HepG2 (cell line): ENCODE results near the gene ERF. TPM values are rescaled to one million over a fixed set of nuclear protein-coding genes. Genes with fewer than 3 reads are reported as not detected.

Source experiments
- CENPT ChIP-seq: sonication (generic); formaldehyde crosslinking; IDR thresholded peaks from 2 replicates; pipeline ENCODE4 v1.8.0; 2022; ENCODE audit warnings: low read depth, mild to moderate bottlenecking, moderate library complexity, missing genetic modification reagents
- DBP ChIP-seq: sonication (generic); formaldehyde crosslinking; IDR thresholded peaks from 2 replicates; pipeline ENCODE4 v1.4.0; 2020; ENCODE audit warnings: missing genetic modification reagents; ENCODE audit errors: not compliant biosample characterization
- EZH2 ChIP-seq: conservative IDR thresholded peaks from 2 replicates; pipeline ENCODE4 v1.6.1; 2012; ENCODE audit warnings: mild to moderate bottlenecking, low read depth, low read length, moderate library complexity
- GABPA ChIP-seq, 2 experiments: IDR thresholded peaks; 2 replicates each; pipeline ENCODE4 v1.6.1; 2011 to 2016; ENCODE audit warnings: low read depth in 2 of 2, low read length in 1 of 2, missing biosample characterization in 1 of 2, missing genetic modification characterization in 1 of 2
- GFI1 ChIP-seq: sonication (generic); formaldehyde crosslinking; IDR thresholded peaks from 2 replicates; pipeline ENCODE4 v1.5.0; 2020; ENCODE audit warnings: missing genetic modification reagents, mild to moderate bottlenecking, borderline replicate concordance
- HNF4G ChIP-seq, 2 experiments: sonication (generic) in 1 of 2; formaldehyde crosslinking in 1 of 2; IDR thresholded peaks; 2 replicates each; pipeline versions ENCODE4 v1.4.0 to v1.6.1; 2011 to 2020; ENCODE audit warnings: borderline replicate concordance in 2 of 2, low read depth in 2 of 2, mild to moderate bottlenecking in 2 of 2, low read length in 1 of 2, missing genetic modification reagents in 1 of 2, moderate library complexity in 1 of 2
- MAFK ChIP-seq, 2 experiments: IDR thresholded peaks in 1 of 2; conservative IDR thresholded peaks in 1 of 2; 2 replicates each; pipeline ENCODE4 v1.6.1; 2011; ENCODE audit warnings: improper control_type of control experiment in 2 of 2, low read length in 2 of 2
- MED1 ChIP-seq: sonication (generic); formaldehyde crosslinking; IDR thresholded peaks from 2 replicates; pipeline ENCODE4 v1.4.0; 2020; ENCODE audit warnings: missing genetic modification reagents
- NFIB ChIP-seq: sonication (generic); formaldehyde crosslinking; IDR thresholded peaks from 2 replicates; pipeline ENCODE4 v1.9.0; 2021; ENCODE audit warnings: missing genetic modification reagents, mild to moderate bottlenecking, borderline replicate concordance
- PTBP1 ChIP-seq: fragments of 200-400 bp; formaldehyde crosslinking; IDR thresholded peaks from 2 replicates; pipeline ENCODE4 v1.6.1; 2018; ENCODE audit warnings: low read length, low read depth; ENCODE audit not compliant: poor library complexity, severe bottlenecking
- SIN3A ChIP-seq: IDR thresholded peaks from 2 replicates; pipeline ENCODE4 v1.6.1; 2011; ENCODE audit warnings: low read depth, mild to moderate bottlenecking, control low read depth, low read length, borderline replicate concordance
- SP2 ChIP-seq: sonication (generic); formaldehyde crosslinking; IDR thresholded peaks from 2 replicates; pipeline ENCODE4 v1.5.1; 2020; ENCODE audit warnings: mild to moderate bottlenecking, missing genetic modification reagents
- USF2 ChIP-seq, 2 experiments: sonication (generic) in 1 of 2; formaldehyde crosslinking in 1 of 2; IDR thresholded peaks; 2 replicates each; pipeline versions ENCODE4 v1.5.1 to v1.6.1; 2011 to 2020; ENCODE audit warnings: borderline replicate concordance in 1 of 2, low read depth in 1 of 2, low read length in 1 of 2, mild to moderate bottlenecking in 1 of 2, missing genetic modification reagents in 1 of 2, moderate library complexity in 1 of 2
- ZBTB49 ChIP-seq: sonication (generic); formaldehyde crosslinking; IDR thresholded peaks from 2 replicates; pipeline ENCODE4 v1.4.0; 2020; ENCODE audit warnings: missing genetic modification reagents, borderline replicate concordance
- ZNF12 ChIP-seq: sonication (generic); formaldehyde crosslinking; IDR thresholded peaks from 2 replicates; pipeline ENCODE4 v1.5.0; 2020; ENCODE audit warnings: missing genetic modification reagents
- ZNF260 ChIP-seq: sonication (generic); formaldehyde crosslinking; IDR thresholded peaks from 2 replicates; pipeline ENCODE4 v1.4.0; 2020; ENCODE audit warnings: missing genetic modification reagents, low read depth, mild to moderate bottlenecking, borderline replicate concordance
- ZNF264 ChIP-seq: sonication (generic); formaldehyde crosslinking; IDR thresholded peaks from 2 replicates; pipeline ENCODE4 v1.4.0; 2020; ENCODE audit warnings: missing genetic modification reagents
- ZNF446 ChIP-seq: sonication (generic); formaldehyde crosslinking; IDR thresholded peaks from 2 replicates; pipeline ENCODE4 v1.5.0; 2020; ENCODE audit warnings: mild to moderate bottlenecking, missing genetic modification reagents
- polyA plus RNA-seq, 8 experiments: library from polyadenylated mRNA; depleted of rRNA in 3 of 8; stranded (reverse) in 7 of 8; unstranded in 1 of 8; fragments of >200 nt; fragmentation: Illumina TruSeq in 4 of 8; extraction: Trizol in 4 of 8; gene quantifications; 2 replicates each; pipeline versions ENCODE4 v1.2.1 to v1.2.3, GENCODE V29; 2011 to 2016; ENCODE audit warnings: low read depth in 4 of 8, missing spikeins in 1 of 8, mixed read lengths in 1 of 8; ENCODE audit not compliant: insufficient read depth in 1 of 8
- total RNA-seq, 5 experiments: library from RNA; depleted of rRNA; stranded (reverse); fragments of >200 nt; fragmentation: Illumina TruSeq; extraction: Trizol; gene quantifications; 2 replicates each; pipeline ENCODE4 v1.2.3, GENCODE V29; 2016; ENCODE audit warnings: low read depth in 1 of 5
- TF ChIP-seq, protein P1 (sequence below): sonication (generic); formaldehyde crosslinking; IDR thresholded peaks from 2 replicates; pipeline ENCODE4; 2020; ENCODE audit warnings: missing genetic modification reagents, mild to moderate bottlenecking, borderline replicate concordance

The ERF gene
- total and polyA plus RNA-seq, 2 of the 13 experiments (the other 11 are each of a cell fraction or from before 2014, with no cell fraction given): 67.1 to 69.9 TPM

- no peak for TF ChIP-seq USF2 (IDR thresholded peaks at IDR 0.05; ENCODE audit: low read depth, low read length)
- no peak for TF ChIP-seq USF2 (CRISPR knock-in tag; IDR thresholded peaks at IDR 0.05; ENCODE audit: borderline replicate concordance)
- TF ChIP-seq, protein P1, sequence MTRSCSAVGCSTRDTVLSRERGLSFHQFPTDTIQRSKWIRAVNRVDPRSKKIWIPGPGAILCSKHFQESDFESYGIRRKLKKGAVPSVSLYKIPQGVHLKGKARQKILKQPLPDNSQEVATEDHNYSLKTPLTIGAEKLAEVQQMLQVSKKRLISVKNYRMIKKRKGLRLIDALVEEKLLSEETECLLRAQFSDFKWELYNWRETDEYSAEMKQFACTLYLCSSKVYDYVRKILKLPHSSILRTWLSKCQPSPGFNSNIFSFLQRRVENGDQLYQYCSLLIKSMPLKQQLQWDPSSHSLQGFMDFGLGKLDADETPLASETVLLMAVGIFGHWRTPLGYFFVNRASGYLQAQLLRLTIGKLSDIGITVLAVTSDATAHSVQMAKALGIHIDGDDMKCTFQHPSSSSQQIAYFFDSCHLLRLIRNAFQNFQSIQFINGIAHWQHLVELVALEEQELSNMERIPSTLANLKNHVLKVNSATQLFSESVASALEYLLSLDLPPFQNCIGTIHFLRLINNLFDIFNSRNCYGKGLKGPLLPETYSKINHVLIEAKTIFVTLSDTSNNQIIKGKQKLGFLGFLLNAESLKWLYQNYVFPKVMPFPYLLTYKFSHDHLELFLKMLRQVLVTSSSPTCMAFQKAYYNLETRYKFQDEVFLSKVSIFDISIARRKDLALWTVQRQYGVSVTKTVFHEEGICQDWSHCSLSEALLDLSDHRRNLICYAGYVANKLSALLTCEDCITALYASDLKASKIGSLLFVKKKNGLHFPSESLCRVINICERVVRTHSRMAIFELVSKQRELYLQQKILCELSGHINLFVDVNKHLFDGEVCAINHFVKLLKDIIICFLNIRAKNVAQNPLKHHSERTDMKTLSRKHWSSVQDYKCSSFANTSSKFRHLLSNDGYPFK (CRISPR knock-in tag): no peak; the same call in 1 of the 2 replicates
- TF ChIP-seq ZNF260 (CRISPR knock-in tag): no peak
- TF ChIP-seq SIN3A: no peak
- TF ChIP-seq DBP (CRISPR knock-in tag): no peak
- TF ChIP-seq ZNF264 (CRISPR knock-in tag): no peak
- TF ChIP-seq MED1 (CRISPR knock-in tag): no peak; the same call in 1 of the 2 replicates
- no peak for TF ChIP-seq MAFK (conservative IDR thresholded peaks at IDR 0.05 in 1 of 2, IDR thresholded peaks at IDR 0.05 in 1 of 2; ENCODE audit: low read length in 2 of 2)
- TF ChIP-seq SP2: no peak
- TF ChIP-seq ZNF446 (CRISPR knock-in tag): no peak
- TF ChIP-seq ZBTB49 (CRISPR knock-in tag): no peak
- no peak for TF ChIP-seq GABPA (IDR thresholded peaks at IDR 0.05; ENCODE audit: low read depth, low read length)
- no peak for TF ChIP-seq GABPA (CRISPR knock-in tag; IDR thresholded peaks at IDR 0.05; ENCODE audit: low read depth)
- 0 out of 2 replicates have a peak, but pooled peaks have one; percentile 0 for TF ChIP-seq ZNF12
- TF ChIP-seq NFIB (CRISPR knock-in tag): no peak
- no peak for TF ChIP-seq EZH2
- TF ChIP-seq CENPT (CRISPR knock-in tag): no peak
- peak; percentile 29; the same call in 1 of the 2 replicates for TF ChIP-seq GFI1 (CRISPR knock-in tag)
- TF ChIP-seq HNF4G (IDR thresholded peaks at IDR 0.05; ENCODE audit: borderline replicate concordance, low read depth, low read length): no peak
- TF ChIP-seq HNF4G (CRISPR knock-in tag; IDR thresholded peaks at IDR 0.05; ENCODE audit: borderline replicate concordance, low read depth): no peak
- TF ChIP-seq PTBP1: no peak
These were observed 26.4 kb upstream of the ERF start (continued) for GRCh38 chr19:42281146-42281826.
